GM12878 (cell line): Measurements from ENCODE around the gene FCRL2. TPM values are rescaled to one million over a fixed set of nuclear protein-coding genes. Genes with fewer than 3 reads are reported as not detected.

Source experiments
- ATAC-seq: fragments of 200-7000 bp; cut with Tn5 transposase; 3 replicates; pipeline ENCODE4 v1.9.1; 2020; ENCODE audit warnings: mild to moderate bottlenecking, moderate library complexity
- BruUV-seq: library from RNA; stranded (reverse); fragments of 400-500 nt; replicated peaks from 2 replicates; lab custom pipeline; 2021; lab: Mats Ljungman, UMichigan
- CTCF ChIA-PET: fragments of 300-600 bp; sonication (Branson Sonifier 250); formaldehyde crosslinking; extraction: SDS; loops from one replicate; lab custom pipeline; 2021; ENCODE audit warnings: inconsistent platforms; lab: Yijun Ruan, JAX
- POLR2A ChIA-PET: fragments of 350-600 bp; formaldehyde crosslinking; extraction: SDS; loops from one replicate; lab custom pipeline; 2021; ENCODE audit warnings: inconsistent platforms; lab: Charles Lee
- RAD21 ChIA-PET: fragments of 300-600 bp; sonication (Branson Sonifier 250); formaldehyde crosslinking; loops from one replicate; lab custom pipeline; 2023; ENCODE audit warnings: antibody characterized with exemption; ENCODE audit not compliant: unreplicated experiment; lab: Charles Lee
- SMC1A ChIA-PET: fragments of 300-600 bp; sonication (Branson Sonifier 250); formaldehyde crosslinking; loops from one replicate; lab custom pipeline; 2023; ENCODE audit not compliant: unreplicated experiment, uncharacterized antibody; lab: Charles Lee
- DNase-seq: peaks from one replicate; pipeline ENCODE4 v3.0.0-alpha.2; 2011; ENCODE audit warnings: low read depth, low spot score
- FAIRE-seq: peaks from 3 replicates; lab custom pipeline; 2011; peaks lifted over from hg19 to GRCh38; lab: Jason Lieb, UNC
- H2AFZ ChIP-seq: 2 replicates; pipeline ENCODE4 v1.6.0; 2011; ENCODE audit warnings: low read depth, low read length, control low read depth; ENCODE audit not compliant: control insufficient read depth
- H3K27ac ChIP-seq: 2 replicates; pipeline ENCODE4 v1.5.1; 2011; ENCODE audit warnings: control low read depth; ENCODE audit not compliant: control insufficient read depth, insufficient read depth
- H3K27me3 ChIP-seq, 2 experiments: replicated peaks in 1 of 2; 2 replicates each; pipeline versions ENCODE4 v1.6.0 to v1.6.1; 2011; ENCODE audit warnings: low read length in 1 of 2; ENCODE audit not compliant: control insufficient read depth in 2 of 2, insufficient read depth in 2 of 2
- H3K36me3 ChIP-seq, 2 experiments: 2 replicates each; pipeline ENCODE4 v1.5.1; 2011; ENCODE audit warnings: low read length in 1 of 2; ENCODE audit not compliant: control insufficient read depth in 2 of 2, insufficient read depth in 2 of 2
- H3K4me1 ChIP-seq: 2 replicates; pipeline ENCODE4 v1.6.1; 2011; ENCODE audit warnings: mild to moderate bottlenecking, low read length, moderate library complexity, mixed read lengths; ENCODE audit not compliant: control insufficient read depth, insufficient read depth
- H3K4me2 ChIP-seq: 2 replicates; pipeline ENCODE4 v1.6.0; 2011; ENCODE audit warnings: control low read depth; ENCODE audit not compliant: control insufficient read depth, insufficient read depth
- H3K4me3 ChIP-seq: fragments of 200-600 bp; sonication (generic); 2 replicates; pipeline ENCODE4 v1.5.1; 2016
- H3K79me2 ChIP-seq: 2 replicates; pipeline ENCODE4 v1.6.0; 2011; ENCODE audit warnings: low read length; ENCODE audit not compliant: control insufficient read depth, insufficient read depth
- H3K9ac ChIP-seq: 2 replicates; pipeline ENCODE4 v1.8.0; 2011; ENCODE audit warnings: low read length, control low read depth, mixed read lengths; ENCODE audit not compliant: control insufficient read depth, insufficient read depth
- H3K9me3 ChIP-seq: replicated peaks from 3 replicates; pipeline ENCODE4 v1.5.1; 2011; ENCODE audit warnings: mild to moderate bottlenecking, low read length; ENCODE audit not compliant: control insufficient read depth, insufficient read depth
- H4K20me1 ChIP-seq: 2 replicates; pipeline ENCODE4 v1.6.0; 2011; ENCODE audit not compliant: control insufficient read depth, insufficient read depth
- CBX3 ChIP-seq: fragments of 200-600 bp; sonication (generic); IDR thresholded peaks from 2 replicates; pipeline ENCODE4 v1.6.1; 2016; ENCODE audit warnings: low read depth, borderline replicate concordance
- EED ChIP-seq: sonication (generic); IDR thresholded peaks from 2 replicates; pipeline ENCODE4 v1.6.1; 2016; ENCODE audit warnings: antibody characterized with exemption, low read depth
- FOXM1 ChIP-seq: IDR thresholded peaks from 2 replicates; pipeline ENCODE4 v1.6.1; 2012; ENCODE audit warnings: low read depth, mild to moderate bottlenecking, inconsistent platforms, low read length, moderate library complexity
- NR2C1 ChIP-seq: fragments of 450-650 bp; IDR thresholded peaks from 2 replicates; pipeline ENCODE4 v1.6.1; 2017; ENCODE audit warnings: antibody characterized with exemption, mild to moderate bottlenecking, moderate library complexity
- NR2C2 ChIP-seq: IDR thresholded peaks from 2 replicates; pipeline ENCODE4 v1.6.1; 2011; ENCODE audit warnings: borderline replicate concordance, low read depth; ENCODE audit not compliant: control insufficient read depth, insufficient read length
- NR2F1 ChIP-seq: fragments of 450-650 bp; conservative IDR thresholded peaks from 2 replicates; pipeline ENCODE4 v1.6.1; 2017; ENCODE audit warnings: mild to moderate bottlenecking
- RB1 ChIP-seq: fragments of 450-650 bp; formaldehyde crosslinking; IDR thresholded peaks from 2 replicates; pipeline ENCODE4 v1.6.1; 2017; ENCODE audit warnings: mild to moderate bottlenecking, borderline replicate concordance
- RELA ChIP-seq: fragments of 450-650 bp; IDR thresholded peaks from 2 replicates; pipeline ENCODE4 v1.8.0; 2014; ENCODE audit warnings: borderline replicate concordance; ENCODE audit not compliant: partially characterized antibody
- SMC3 ChIP-seq: IDR thresholded peaks from 2 replicates; pipeline ENCODE4 v1.6.1; 2011; ENCODE audit warnings: low read length, improper control_type of control experiment, borderline replicate concordance
- SPI1 ChIP-seq: IDR thresholded peaks from 2 replicates; pipeline ENCODE4 v1.6.1; 2011; ENCODE audit warnings: low read depth, mild to moderate bottlenecking, low read length, moderate library complexity, borderline replicate concordance; ENCODE audit not compliant: insufficient read depth
- ZNF274 ChIP-seq: IDR thresholded peaks from one replicate; pipeline ENCODE4 v1.8.0; 2011; ENCODE audit not compliant: insufficient read length, insufficient read depth
- WGBS: methylation state at CpG from one replicate; pipeline ENCODE4 v1.1.6; 2016; ENCODE audit warnings: low lambda C conversion rate; ENCODE audit not compliant: insufficient replicate concordance, insufficient coverage; ENCODE audit errors: missing lambda C conversion rate; 5-methylcytosine and 5-hydroxymethylcytosine counted together
- in situ Hi-C: fragments of 300-500 bp; cut with MboI; formaldehyde crosslinking; loops from 9 replicates; pipeline ENCODE4 v1.14.3; 2018; ENCODE audit warnings: mixed read lengths
- intact Hi-C: fragments of 100-400 bp; cut with micrococcal nuclease; formaldehyde crosslinking; loops from one replicate; pipeline ENCODE4 v1.14.2; 2022; ENCODE audit not compliant: unreplicated experiment
- polyA plus RNA-seq, 11 experiments: library from polyadenylated mRNA; depleted of rRNA in 4 of 11; unstranded in 6 of 11; stranded (reverse) in 5 of 11; fragments of >200 nt; fragmentation: Nextera tagmentation in 4 of 11; fragmentation: Illumina TruSeq in 1 of 11; extraction: Ambion mirVana in 4 of 11; extraction: Trizol in 1 of 11; gene quantifications; 1 replicate in 1 of 11; 2 replicates in 10 of 11; pipeline versions ENCODE4 v1.2.1 to v1.2.3, GENCODE V29; 2011 to 2016; ENCODE audit warnings: inconsistent platforms in 2 of 11, missing spikeins in 2 of 11, low read depth in 1 of 11
- total RNA-seq, 4 experiments: library from RNA; depleted of rRNA in 3 of 4; stranded (reverse); fragments of >200 nt in 3 of 4; fragmentation: Illumina TruSeq in 1 of 4; extraction: Trizol in 1 of 4; gene quantifications; 2 replicates each; pipeline versions ENCODE4 v1.2.1 to v1.2.3, GENCODE V29; 2013 to 2021

FCRL2 gene
- total and polyA plus RNA-seq, 10 of the 15 experiments (the other 5 are each of a cell fraction or from before 2014, with no cell fraction given) = 0.07 to 7.3 (median 0.61) TPM

GRCh38 chr1:157803851-157804250 is 26.9 kb upstream of the FCRL2 start:
- ChIA-PET CTCF (interaction anchor here (1.2 to 1.5 kb wide), 2 partner anchors 92 to 224 kb away, joined by 3 to 4 read pairs; no protein-coding TSS in a partner anchor), RAD21 (no interaction called here), POLR2A (no interaction called here), SMC1A (interaction anchor here (1.0 kb wide), 1 partner anchor 154 kb away, joined by 3 read pairs; no protein-coding TSS in a partner anchor)
- no peak overlapping the region for H3K27ac ChIP-seq
- TF ChIP-seq EED (0 out of 2 replicates have a peak, but pooled peaks have one; percentile 12), SMC3 (no peak), NR2C2 (no peak), RELA (no peak), SPI1 (peak; percentile 70), NR2F1 (no peak), CBX3 (no peak), NR2C1 (no peak), FOXM1 (no peak), ZNF274 (no peak), RB1 (no peak)
- DNase-seq (no peak), FAIRE-seq (no peak), ATAC-seq (peak; percentile 48)
- H2AFZ ChIP-seq = no peak overlapping the region
- H3K9me3 ChIP-seq = no peaks in the 10 kb centered on the region
- WGBS = 70% methylated on average over 7 of the region's 7 CpGs
- H3K4me3 ChIP-seq = no peak overlapping the region
- intact Hi-C loops = no loop called here
- in situ Hi-C loops = no loop called here
- H4K20me1 ChIP-seq = no peaks in the 10 kb centered on the region
- H3K4me1 ChIP-seq = peaks cover 24% of the 10 kb centered on the region
- no peak overlapping the region for H3K9ac ChIP-seq
- BruUV-seq = no TSS peak
- no peaks in the 10 kb centered on the region for H3K79me2 ChIP-seq
- H3K36me3 ChIP-seq = no peaks in the 10 kb centered on the region
- 0 out of 4 replicates have a peak, but pooled peaks cover 0 to 3% of the 10 kb centered on the region in 2 experiments for H3K27me3 ChIP-seq
- no peak overlapping the region for H3K4me2 ChIP-seq
